NCI-H2227 treated with DMSO at 0.1 percent for 48 hours (cell line): ENCODE measurements around the gene PCED1B.
"Not testable (repeated sequence)": the region's sequence is repeated elsewhere in the genome, so short reads cannot be mapped to it uniquely, and the experiment has no call there.

Source experiments
- DNase-seq: peaks from one replicate; lab custom pipeline; 2025; lab: John Stamatoyannopoulos, UW

Gene PCED1B

DNA sequence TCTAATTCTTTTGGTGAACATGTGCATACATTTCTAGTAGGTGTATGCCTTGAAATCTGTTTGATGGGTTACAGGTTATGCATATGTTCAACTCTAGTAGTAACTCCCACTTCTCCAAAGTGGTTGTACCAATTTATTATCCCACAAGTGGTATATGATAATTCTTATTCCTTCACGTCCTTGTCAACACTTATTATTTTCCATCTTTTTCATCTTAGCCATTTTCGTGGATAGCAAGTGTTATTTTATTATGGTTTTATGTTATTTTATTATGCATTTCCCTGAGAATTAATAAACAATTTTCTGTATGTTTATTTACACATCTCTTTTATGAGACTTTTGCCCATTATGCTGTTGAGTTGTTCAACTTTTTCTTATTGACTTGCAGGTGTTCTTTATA lies 11.6 kb downstream of the PCED1B start:
- no peak for DNase-seq

DNA sequence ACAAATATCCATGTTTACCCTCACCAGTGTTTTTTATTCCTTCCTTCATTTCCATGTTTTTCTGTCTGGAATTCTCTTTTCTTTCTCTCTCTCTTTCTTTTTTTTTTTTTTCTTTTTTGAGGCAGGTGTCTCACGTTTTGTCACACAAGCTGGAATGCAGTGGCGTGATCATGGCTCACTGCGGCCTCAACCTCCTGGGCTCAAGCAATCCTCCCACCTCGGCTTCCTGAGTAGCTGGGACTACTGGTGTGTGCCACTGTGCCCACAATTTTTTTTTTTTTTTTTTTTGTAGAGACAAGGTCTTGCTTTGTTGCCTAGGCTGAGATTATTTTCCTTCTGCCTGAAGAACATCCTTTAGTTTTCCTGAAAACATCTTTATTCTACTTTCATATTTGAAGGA lies 15.4 kb downstream of the PCED1B start:
- no peak for DNase-seq

DNA sequence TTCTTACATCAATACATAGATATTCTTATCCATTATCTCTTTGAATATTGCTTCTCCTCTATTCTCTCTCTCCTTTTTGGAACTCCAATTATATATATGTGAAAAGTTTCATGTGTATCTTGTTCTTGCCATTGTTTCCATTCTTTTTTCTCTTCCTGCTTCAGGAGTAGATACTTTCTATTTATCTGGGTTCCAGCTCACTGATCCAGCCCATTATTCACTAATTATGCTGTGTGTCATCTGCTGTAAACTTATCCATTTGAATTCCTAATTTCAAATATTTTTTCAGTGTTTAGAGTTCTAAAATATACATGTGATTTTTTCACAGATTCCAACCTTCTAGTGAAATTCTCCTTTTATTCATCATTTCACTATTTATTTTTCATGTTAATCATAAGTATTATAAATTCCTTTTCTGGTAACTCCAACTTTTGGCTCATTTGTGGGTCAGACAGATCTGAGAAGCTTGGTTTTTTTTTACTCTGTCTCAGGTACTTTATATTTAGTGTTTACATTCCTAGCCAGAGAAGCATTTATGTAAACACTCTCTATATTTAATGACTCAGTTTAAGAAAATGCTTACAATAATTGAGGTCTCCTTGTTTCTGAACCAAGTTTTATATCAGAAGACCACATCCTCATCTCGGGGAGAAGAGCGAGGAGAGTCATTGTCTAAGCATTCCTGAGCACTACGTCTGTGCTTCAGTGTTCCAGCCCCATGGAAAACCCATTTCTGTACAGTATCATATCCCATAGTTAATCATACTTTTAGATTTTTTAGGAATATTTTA lies 16.2 kb downstream of the PCED1B start:
- no peak for DNase-seq

DNA sequence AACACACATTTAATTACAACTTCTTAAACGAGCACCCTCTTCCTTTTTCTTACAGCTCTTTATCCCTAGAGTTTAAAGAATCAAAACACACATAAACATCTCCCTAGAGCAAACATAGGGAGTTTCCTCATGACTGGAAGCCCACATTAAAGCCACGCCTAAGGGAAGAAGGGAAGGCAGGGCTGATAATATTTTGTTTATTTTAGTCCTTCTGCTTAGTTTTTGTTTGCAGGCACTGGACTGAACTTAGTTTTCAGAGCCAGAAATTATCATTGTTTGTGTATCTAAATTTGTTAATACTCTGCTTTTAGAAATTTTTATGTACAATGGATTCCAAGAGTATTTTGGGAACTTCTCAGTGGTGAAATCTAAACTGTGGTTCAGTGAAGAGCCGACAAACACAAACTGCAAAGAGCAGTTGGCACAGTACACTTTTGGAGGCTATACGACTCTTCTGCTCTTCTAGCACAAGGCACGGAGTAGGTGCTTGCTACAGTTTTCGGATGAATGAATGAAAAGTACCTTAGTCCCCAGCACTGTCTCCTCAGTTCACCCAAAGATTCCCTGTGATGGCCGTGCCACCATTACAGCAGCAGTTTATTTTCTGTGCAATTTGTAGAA lies 18.0 kb downstream of the PCED1B start:
- no peak for DNase-seq

DNA sequence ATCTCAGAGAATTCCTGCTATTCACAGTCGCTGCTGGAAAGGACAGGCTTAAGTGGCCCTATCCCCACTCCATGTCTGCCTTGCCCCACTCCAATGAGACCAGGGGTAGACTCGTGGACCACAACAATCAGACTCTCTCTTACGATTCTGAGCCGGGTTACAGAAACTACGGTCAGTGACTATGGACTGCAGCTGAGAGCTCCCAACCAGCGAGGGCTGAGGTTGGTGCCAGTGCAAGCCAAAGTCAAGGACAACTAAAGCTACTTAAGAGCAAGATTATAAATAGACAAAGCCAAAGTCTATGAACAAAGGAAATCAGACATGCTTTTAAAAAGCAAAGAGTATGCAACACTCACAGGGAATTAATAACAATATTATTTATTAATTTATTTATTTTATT lies 18.7 kb downstream of the PCED1B start:
- DNase-seq: no peak

DNA sequence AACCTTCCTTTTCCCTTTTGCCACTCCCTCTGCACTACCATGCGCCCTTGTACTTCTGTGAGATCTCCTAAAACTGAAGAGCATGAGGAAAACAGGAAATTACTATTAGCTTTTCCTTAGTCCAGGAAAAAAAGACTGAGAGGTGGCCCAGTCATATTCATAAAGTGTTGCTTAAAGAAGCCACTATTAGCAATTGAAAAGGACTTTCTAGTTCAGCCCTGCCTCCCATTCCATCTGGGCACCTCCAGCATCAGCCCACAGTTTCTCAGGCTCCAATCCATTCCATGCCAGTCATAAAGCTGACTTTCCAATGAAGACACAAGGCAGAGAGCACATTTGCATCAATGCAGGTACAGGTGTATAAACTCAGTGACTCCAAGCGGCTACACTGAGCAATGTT lies 20.2 kb downstream of the PCED1B start:
- DNase-seq: no peak

DNA sequence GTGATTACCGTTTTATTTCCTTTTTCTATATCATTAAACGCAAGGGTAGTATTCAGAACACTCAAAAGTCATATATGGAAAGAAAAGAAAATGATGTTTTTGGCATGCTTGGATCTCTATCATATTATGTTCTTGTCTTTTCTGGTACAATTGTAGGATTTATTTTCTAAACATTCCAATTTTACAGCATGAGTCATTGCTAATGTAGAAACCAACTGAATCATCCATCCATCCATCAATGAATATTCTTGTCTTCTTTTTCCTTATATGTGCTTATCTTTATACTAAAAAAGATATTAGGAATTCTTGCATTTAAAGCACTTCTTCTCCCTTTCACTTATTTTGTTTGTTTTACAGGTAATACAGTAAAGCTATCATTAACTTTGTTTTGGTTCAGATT lies 20.7 kb downstream of the PCED1B start:
- DNase-seq: no peak

DNA sequence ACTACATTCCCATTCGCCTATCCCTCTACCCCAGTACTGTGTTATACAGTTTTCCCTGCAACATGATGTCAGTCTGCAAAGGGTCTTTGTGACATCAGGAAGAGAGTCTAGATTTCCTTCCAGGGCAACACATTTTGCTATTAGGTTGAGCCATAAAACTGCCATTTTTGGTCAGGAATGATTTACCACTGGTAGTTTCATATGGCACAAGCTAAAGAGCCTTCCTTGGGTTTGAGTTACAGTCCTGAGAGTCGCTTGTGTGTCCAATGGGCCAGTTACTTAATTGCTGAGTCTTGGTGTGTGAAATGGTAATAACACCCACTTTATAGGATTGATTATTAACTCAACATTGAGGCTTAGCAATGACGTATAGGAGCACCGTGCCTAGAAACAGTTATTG lies 23.0 kb downstream of the PCED1B start:
- DNase-seq: no peak

DNA sequence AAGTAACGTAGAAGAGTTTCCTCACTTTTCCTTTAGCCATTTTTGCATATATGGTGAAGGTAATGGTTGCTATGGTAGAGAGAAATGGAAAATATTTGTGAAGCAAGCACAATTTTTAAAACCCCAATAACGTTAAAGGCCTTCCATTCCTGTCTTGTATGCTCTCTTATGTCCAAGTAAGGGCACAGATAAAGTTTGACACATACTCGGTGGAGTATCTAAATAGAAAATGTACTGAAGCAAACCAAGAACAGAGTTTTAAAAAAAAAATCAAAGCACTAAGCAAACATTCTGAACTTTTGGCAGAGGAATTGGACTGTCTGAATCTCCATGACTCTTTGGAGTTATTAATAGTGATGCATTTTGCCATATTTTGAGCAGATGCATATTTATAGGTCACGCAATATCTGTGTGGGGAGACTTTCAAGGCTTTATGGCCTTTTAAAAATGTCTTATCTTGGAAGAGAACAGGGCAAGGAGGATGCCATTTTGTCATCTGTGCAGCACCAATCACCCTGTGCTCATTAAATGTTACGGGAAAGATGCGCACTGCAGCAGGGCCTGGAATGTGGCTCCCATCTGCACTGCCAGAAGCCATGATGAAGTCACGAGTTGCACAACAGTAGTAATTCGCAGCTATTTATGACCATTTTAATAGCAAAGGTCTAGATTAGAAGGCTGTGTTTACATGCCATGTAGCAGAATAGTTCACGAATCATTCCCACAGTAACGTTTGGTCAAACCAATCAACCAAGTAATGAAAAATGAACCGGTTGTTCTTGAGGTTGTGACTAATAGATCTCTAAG lies 23.6 kb downstream of the PCED1B start:
- no peak for DNase-seq

DNA sequence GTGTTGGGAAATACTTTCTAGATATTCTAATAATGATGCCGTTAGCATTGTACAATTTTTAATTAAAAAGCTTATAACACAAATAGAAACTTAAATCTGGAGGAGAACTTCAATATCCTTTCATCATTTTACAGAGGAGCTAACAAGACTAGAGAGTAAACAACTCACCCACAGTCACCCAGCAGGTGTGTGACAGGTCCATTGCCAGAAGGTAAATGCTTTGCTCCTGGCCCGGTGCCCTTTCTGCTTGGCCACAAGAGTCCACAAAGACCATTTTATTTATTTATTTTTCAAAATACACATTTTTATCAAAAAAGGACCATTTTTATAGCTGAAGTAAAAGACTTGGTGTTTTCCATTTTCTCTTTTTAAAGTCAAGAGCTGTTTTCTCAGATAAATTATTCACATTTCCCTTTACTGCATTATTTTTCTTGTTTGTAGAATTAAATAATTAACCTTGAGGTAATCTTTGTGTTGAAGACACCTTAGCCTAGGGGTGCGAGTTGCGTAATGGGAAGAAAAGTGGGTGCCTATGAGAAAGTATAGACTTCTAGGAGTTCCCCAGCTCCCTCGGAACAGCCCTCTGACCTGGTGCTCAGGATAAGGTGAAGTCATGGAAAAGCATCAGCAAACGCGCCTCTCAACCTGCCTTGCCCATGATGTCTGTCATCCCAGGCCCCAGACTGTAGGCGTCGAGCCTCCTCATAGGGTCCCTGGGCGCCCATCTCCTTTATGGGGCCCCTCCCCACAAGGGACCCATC lies 26.7 kb downstream of the PCED1B start:
- no peak for DNase-seq

DNA sequence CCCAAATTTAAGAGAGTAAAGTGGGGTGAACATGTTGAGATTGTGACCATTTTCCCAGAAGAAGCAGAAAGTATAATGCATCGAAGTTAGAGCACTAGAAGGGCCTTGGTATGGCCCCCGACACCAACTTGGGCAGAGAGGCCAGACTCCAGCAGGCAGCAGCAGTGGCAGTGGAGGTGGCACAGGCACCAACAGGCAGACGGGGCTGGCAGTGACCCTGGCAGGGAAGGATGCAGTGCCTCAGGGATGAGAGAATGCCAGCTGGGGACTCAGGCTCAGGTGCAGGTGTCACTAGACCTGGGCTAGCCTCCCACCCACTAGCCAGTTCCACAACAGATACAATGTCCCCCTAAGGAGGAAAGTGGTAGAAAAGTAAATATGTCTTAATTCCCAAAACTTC lies 28.0 kb downstream of the PCED1B start:
- no peak for DNase-seq

DNA sequence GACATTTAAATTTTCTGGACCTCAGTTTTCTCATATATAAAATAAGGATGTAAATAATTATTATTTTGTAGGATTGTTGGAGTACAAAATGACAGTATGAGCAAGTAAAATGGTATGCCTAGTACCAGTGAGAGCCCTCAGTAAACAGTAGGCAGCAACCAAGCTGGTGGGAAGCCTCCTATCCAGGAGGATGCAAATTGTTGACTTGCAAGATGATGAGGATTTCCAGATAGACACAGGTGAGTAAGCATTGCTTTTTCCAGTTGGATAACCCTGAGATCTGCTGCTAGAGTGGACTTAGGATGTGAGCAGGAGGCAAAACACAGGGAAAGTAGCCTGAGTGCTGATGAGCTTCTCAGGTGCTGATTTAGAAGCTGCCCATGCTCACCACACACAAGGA lies 28.5 kb downstream of the PCED1B start:
- DNase-seq: no peak

DNA sequence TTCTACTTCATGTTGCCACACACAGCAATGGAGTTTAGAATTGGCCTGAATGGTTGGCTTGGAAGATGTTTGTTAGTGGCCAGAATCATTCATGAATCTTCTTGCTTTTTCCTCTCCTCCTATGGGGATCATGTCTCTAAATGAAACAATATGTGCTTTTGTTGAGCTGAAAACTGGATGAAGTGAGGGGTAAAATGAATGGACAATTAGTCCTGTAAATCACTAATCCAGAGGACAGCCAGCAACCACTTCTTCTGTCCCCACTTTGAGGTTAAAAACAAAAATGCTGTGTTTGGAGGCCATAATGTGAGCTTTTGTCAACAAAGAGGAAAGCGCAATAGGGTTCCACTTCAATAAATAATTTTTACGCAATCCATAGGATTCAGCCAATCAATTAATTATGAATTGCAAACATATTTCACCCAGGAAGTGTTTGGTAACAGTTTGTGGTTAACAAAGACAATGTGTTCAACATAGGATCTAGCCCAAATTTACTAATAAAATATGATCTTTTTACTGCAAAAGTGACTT lies 30.7 kb downstream of the PCED1B start:
- no peak for DNase-seq

DNA sequence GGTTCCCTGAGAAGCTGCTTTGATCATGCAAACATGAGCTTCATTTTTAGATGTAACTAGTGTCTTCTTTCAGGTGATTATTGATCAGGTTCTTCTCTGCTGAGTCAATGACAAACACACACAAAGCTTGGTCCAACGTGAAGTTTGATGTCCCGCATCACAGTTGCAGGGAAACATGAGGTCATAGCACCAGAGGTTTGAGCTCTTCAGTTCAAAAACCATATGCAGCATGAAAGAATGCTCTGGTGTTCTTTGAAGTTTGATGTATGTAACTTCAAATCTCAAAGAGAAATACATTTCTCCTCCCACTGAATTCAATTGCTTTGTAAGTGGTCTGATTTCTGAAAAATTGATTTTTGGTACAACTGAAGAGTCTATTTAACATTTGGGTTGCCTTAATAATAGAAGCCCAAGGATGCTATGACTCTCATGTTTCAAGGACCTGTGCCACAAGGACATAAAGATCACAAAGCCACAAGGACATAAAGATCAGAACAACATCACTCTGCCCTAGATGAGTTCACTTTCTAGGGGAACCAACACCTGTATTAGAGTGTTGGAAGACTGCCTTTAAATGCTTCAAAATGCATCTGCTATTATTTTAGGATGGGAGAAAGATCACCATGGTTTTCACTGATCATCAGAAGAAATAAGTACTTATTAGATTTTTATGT lies 31.4 kb downstream of the PCED1B start:
- no peak for DNase-seq

DNA sequence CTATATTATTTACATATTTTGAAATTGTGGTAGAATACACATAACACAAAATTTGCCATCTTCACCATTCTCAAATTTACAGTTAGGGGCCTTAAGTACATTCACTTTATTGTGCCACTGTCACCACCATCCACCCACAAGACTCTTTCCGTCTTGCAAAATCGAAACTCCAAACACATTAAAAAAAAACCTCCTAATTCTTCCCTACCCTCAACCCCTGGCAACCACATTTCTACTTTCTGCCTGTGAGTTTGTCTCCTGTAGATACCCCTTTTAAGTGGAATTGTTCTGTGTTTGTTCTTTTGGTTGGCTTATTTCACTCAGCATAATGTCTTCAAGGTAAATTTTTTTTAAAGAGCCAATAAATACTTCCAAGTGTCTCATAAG lies 32.0 kb downstream of the PCED1B start:
- no peak for DNase-seq

DNA sequence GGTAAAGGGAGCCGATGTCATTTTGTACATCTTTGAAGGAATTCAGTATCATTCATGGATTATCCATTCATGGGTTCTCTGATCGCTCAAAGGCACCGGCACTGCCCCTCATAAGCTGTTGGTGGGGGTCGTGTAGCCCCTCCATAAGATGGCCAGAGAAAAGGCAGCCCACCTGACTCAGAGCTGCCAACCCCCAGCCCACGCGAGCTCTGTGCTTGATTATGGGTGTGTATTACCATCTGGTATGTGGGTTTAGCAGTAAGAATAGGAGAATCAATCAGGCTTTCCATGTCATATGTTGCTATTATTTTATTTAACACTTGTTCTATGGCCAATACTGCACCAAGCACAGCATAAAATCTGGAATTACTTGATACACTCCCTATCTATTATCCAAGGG lies 32.4 kb downstream of the PCED1B start:
- DNase-seq: no peak

DNA sequence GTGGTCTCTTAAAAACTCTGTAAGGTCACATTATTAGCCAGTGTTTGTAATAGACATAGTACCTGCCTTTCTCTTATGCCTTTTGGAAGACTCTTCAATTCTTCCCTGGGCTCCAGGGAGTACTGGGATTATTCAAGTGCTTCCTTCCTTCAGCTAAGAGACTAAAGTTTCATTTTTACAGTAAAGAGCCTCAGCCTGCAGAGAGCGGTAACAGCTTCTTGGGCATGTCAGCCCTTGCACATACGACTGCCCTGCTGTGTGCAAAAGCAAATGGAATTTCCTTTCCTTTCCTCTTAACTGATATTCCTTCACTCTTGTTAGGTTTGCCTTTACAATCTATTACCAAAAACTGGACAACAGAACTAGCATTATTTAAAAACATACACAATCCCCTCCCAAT lies 33.3 kb downstream of the PCED1B start:
- no peak for DNase-seq

DNA sequence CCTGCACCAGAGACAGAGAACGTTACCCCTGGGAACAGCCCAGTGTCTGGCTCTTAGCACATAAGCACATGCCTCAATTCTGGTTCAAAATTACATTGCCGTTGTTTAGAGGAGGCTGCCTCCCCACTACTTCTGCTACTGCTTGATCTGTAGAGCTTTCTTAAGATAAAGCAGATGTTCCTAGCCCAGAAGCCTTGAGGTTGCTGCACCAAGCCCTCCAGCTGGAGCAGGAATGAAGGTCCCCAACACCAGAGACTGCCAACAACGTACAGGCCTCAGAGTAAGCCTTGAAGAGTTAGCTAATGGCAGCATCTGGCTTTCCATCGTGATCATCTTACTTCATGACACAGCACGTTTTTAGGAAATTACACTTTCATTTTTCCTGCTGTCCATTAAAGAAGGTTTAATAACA lies 35.1 kb downstream of the PCED1B start:
- DNase-seq: no peak

DNA sequence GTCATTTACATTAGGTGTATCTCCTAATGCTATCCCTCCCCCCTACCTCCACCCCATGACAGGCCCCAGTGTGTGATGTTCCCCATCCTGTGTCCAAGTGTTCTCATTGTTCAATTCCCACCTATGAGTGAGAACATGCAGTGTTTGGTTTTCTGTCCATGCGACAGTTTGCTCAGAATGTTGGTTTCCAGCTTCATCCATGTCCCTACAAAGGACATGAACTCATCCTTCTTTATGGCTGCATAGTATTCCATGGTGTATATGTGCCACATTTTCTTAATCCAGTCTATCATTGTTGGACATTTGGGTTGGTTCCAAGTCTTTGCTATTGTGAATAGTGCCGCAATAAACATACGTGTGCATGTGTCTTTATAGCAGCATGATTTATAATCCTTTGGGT lies 37.9 kb downstream of the PCED1B start:
- not testable (repeated sequence) for DNase-seq

DNA sequence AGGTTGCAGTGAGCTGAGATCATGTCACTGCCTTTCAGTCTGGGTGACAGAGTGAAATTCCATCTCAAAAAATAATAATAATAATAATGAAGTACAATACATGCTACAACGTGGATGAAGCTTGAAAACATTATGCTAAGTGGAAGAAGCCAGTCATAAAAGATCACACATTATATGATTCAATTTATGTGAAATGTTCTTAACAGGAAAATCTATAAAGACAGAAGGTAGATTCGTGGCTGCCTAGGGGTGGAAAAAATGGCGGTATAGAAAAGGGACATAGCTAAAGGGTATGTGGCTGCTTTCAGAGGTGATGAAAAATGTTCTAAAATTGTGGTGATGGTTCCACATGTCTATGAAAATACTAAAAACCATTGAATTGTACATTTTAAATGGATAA lies 41.3 kb downstream of the PCED1B start:
- no peak for DNase-seq

DNA sequence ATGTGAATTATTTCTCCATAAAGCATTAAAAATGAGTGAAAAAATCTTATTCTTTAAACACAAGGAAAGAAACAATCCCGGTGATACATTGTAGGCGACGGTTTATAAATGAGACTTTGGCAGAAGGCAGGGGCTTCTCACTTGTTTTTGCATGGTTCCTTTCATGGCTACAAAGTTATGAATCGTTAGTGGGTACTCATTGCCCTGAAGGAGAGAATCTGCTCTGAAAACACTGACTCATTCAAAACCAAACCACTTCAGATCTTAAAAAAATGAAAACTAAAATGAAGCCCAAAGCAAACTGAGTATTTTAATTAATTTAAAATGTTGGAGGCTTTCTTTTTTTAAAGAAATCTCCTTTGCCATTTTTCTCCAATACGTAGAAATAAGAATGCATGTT lies 41.7 kb downstream of the PCED1B start:
- DNase-seq: no peak

DNA sequence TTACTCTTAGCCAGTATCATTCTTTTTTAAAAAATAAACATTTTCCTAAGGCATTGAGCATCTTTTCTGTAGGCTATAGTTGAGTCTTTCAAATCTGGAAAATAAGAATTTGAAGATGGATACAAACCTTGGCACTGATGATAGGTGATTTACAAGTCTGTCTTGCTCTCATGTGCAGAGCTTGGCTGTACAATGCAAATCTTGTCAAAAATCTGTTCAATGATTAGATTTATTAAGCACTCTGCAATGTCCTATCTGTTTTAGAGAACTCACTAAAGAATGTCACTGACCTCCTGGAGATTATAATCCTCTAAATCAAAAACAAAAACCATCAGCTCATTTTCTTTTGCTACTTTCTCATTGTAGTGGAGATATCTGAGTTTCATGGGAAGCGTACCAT lies 43.2 kb downstream of the PCED1B start:
- no peak for DNase-seq
